H9 (cell line): Measurements from ENCODE around the gene CD93. TPM values are rescaled to one million over a fixed set of nuclear protein-coding genes. Genes with fewer than 3 reads are reported as not detected.

Source experiments
- DNase-seq: peaks from one replicate; pipeline ENCODE4 v3.0.0-alpha.2; 2017
- H2AFZ ChIP-seq: one replicate; pipeline ENCODE4 v1.6.1; 2013; ENCODE audit warnings: mild to moderate bottlenecking, low read length, control low read depth, moderate library complexity
- H2AK5ac ChIP-seq: 2 replicates; pipeline ENCODE4 v1.6.1; 2013; ENCODE audit warnings: low read length, control low read depth, mixed read lengths; ENCODE audit not compliant: insufficient read length
- H2BK120ac ChIP-seq: one replicate; pipeline ENCODE4 v1.6.1; 2013; ENCODE audit warnings: low read depth, mild to moderate bottlenecking, low read length, control low read depth, inconsistent platforms; ENCODE audit not compliant: poor library complexity, severe bottlenecking
- H2BK12ac ChIP-seq: 2 replicates; pipeline ENCODE4 v1.6.1; 2013; ENCODE audit warnings: low read length, control low read depth, mixed read lengths, low read depth; ENCODE audit not compliant: insufficient read length
- H2BK15ac ChIP-seq: 2 replicates; pipeline ENCODE4 v1.6.1; 2013; ENCODE audit warnings: low read depth, low read length, control low read depth
- H2BK20ac ChIP-seq: one replicate; pipeline ENCODE4 v1.6.1; 2013; ENCODE audit warnings: low read depth, mild to moderate bottlenecking, low read length, control low read depth, inconsistent platforms; ENCODE audit not compliant: poor library complexity, severe bottlenecking
- H2BK5ac ChIP-seq: 2 replicates; pipeline ENCODE4 v1.6.1; 2013; ENCODE audit warnings: low read length, control low read depth, mixed read lengths; ENCODE audit not compliant: insufficient read length
- H3K14ac ChIP-seq: 2 replicates; pipeline ENCODE4 v1.6.1; 2013; ENCODE audit warnings: low read length, control low read depth; ENCODE audit not compliant: insufficient read depth
- H3K18ac ChIP-seq: 2 replicates; pipeline ENCODE4 v1.6.1; 2013; ENCODE audit warnings: low read depth, mild to moderate bottlenecking, mixed read lengths, low read length, control low read depth; ENCODE audit not compliant: insufficient read length
- H3K23ac ChIP-seq: 2 replicates; pipeline ENCODE4 v1.6.1; 2013; ENCODE audit warnings: low read length, control low read depth, mixed read lengths, low read depth; ENCODE audit not compliant: insufficient read length
- H3K23me2 ChIP-seq: 2 replicates; pipeline ENCODE4 v1.6.1; 2013; ENCODE audit warnings: low read depth, mild to moderate bottlenecking, mixed read lengths, low read length, control low read depth; ENCODE audit not compliant: insufficient read length, poor library complexity, severe bottlenecking
- H3K27ac ChIP-seq: 2 replicates; pipeline ENCODE4 v1.5.1; 2013; ENCODE audit warnings: low read length, control low read depth, mixed read lengths, low read depth; ENCODE audit not compliant: insufficient read length
- H3K27me3 ChIP-seq: 2 replicates; pipeline ENCODE4 v1.6.1; 2013; ENCODE audit warnings: low read length, control low read depth, inconsistent platforms; ENCODE audit not compliant: insufficient read depth
- H3K4ac ChIP-seq: 2 replicates; pipeline ENCODE4 v1.6.1; 2013; ENCODE audit warnings: low read depth, mild to moderate bottlenecking, control low read depth, inconsistent platforms, low read length, moderate library complexity
- H3K4me1 ChIP-seq: 2 replicates; pipeline ENCODE4 v1.6.1; 2013; ENCODE audit warnings: low read length, control low read depth, inconsistent platforms; ENCODE audit not compliant: insufficient read depth
- H3K4me2 ChIP-seq: 2 replicates; pipeline ENCODE4 v1.6.1; 2013; ENCODE audit warnings: low read length, control low read depth, mixed read lengths; ENCODE audit not compliant: insufficient read length, insufficient read depth
- H3K56ac ChIP-seq: 2 replicates; pipeline ENCODE4 v1.6.1; 2013; ENCODE audit warnings: low read depth, mild to moderate bottlenecking, mixed read lengths, low read length, control low read depth; ENCODE audit not compliant: insufficient read length
- H3K79me1 ChIP-seq: 2 replicates; pipeline ENCODE4 v1.6.1; 2013; ENCODE audit warnings: low read depth, mild to moderate bottlenecking, moderate library complexity, low read length, control low read depth, inconsistent platforms; ENCODE audit not compliant: insufficient read depth, poor library complexity, severe bottlenecking
- H3K79me2 ChIP-seq: 2 replicates; pipeline ENCODE4 v1.6.1; 2013; ENCODE audit warnings: low read length, control low read depth, inconsistent platforms; ENCODE audit not compliant: insufficient read depth
- H3K9ac ChIP-seq: 2 replicates; pipeline ENCODE4 v1.6.1; 2013; ENCODE audit warnings: low read length, control low read depth, mixed read lengths; ENCODE audit not compliant: insufficient read length; ENCODE audit errors: extremely low read depth
- H3K9me3 ChIP-seq: one replicate; pipeline ENCODE4 v1.6.1; 2013; ENCODE audit warnings: low read depth, low read length, inconsistent platforms; ENCODE audit not compliant: control insufficient read depth
- H3T11ph ChIP-seq: one replicate; pipeline ENCODE4 v1.6.1; 2013; ENCODE audit warnings: mild to moderate bottlenecking, low read length, control low read depth, inconsistent platforms
- H4K20me1 ChIP-seq: one replicate; pipeline ENCODE4 v1.6.1; 2013; ENCODE audit not compliant: control insufficient read depth, insufficient read length, insufficient read depth
- H4K5ac ChIP-seq: 2 replicates; pipeline ENCODE4 v1.6.1; 2013; ENCODE audit warnings: low read depth, mild to moderate bottlenecking, mixed read lengths, low read length, control low read depth; ENCODE audit not compliant: insufficient read length
- H4K8ac ChIP-seq: replicated peaks from 2 replicates; pipeline ENCODE4 v1.6.1; 2013; ENCODE audit warnings: low read length, control low read depth, mixed read lengths, low read depth; ENCODE audit not compliant: insufficient read length
- H4K91ac ChIP-seq: 2 replicates; pipeline ENCODE4 v1.6.1; 2013; ENCODE audit warnings: low read depth, mild to moderate bottlenecking, moderate library complexity, mixed read lengths, low read length, control low read depth; ENCODE audit not compliant: insufficient read length
- H3K27ac Mint-ChIP-seq, 3 experiments: 2 replicates in 2 of 3; 3 replicates in 1 of 3; pipeline ENCODE4 v1.8.0; 2020 to 2021; ENCODE audit warnings: mixed read lengths in 3 of 3, mild to moderate bottlenecking in 1 of 3, moderate library complexity in 1 of 3
- H3K27me3 Mint-ChIP-seq: 2 replicates; pipeline ENCODE4 v1.8.0; 2021; ENCODE audit warnings: low read depth, mild to moderate bottlenecking, moderate library complexity, mixed read lengths
- H3K36me3 Mint-ChIP-seq, 3 experiments: 2 replicates in 2 of 3; 3 replicates in 1 of 3; pipeline ENCODE4 v1.8.0; 2020 to 2021; ENCODE audit warnings: low read depth in 3 of 3, mixed read lengths in 3 of 3; ENCODE audit not compliant: insufficient read depth in 1 of 3
- H3K4me1 Mint-ChIP-seq, 2 experiments: 2 replicates each; pipeline ENCODE4 v1.8.0; 2020; ENCODE audit warnings: mixed read lengths in 2 of 2
- H3K4me3 Mint-ChIP-seq, 2 experiments: 2 replicates in 1 of 2; 3 replicates in 1 of 2; pipeline ENCODE4 v1.8.0; 2020 to 2021; ENCODE audit warnings: mild to moderate bottlenecking in 2 of 2, mixed read lengths in 2 of 2, moderate library complexity in 1 of 2
- H3K9me3 Mint-ChIP-seq, 2 experiments: 2 replicates in 1 of 2; 3 replicates in 1 of 2; pipeline ENCODE4 v1.8.0; 2020; ENCODE audit warnings: mild to moderate bottlenecking in 2 of 2, mixed read lengths in 2 of 2, moderate library complexity in 1 of 2
- CTCF ChIP-seq: fragments of 200-600 bp; sonication (generic); conservative IDR thresholded peaks from 3 replicates; pipeline ENCODE4 v1.8.0; 2021; ENCODE audit warnings: antibody characterized with exemption, mild to moderate bottlenecking
- WGBS: extraction: QIAGEN DNeasy Blood & Tissue Kit; methylation state at CpG from one replicate; pipeline ENCODE4 v1.1.7; 2013; ENCODE audit warnings: missing lambda C conversion rate, low lambda C conversion rate, mixed read lengths; ENCODE audit not compliant: insufficient read length; ENCODE audit errors: extremely low coverage; 5-methylcytosine and 5-hydroxymethylcytosine counted together
- total RNA-seq: library from RNA; stranded (reverse); gene quantifications from 2 replicates; pipeline ENCODE4 v1.2.1, GENCODE V29; 2021

The CD93 gene
- total RNA-seq, 1 experiment from 2014 or later: not detected

GRCh38 chr20:23111307-23111943 is 25.3 kb upstream of the CD93 start:
- H3K27ac ChIP-seq: no peak overlapping the region
- no peaks in the 10 kb centered on the region for H3K9me3 ChIP-seq
- H4K91ac ChIP-seq: no peak overlapping the region
- H3K23ac ChIP-seq: no peak overlapping the region
- no peak overlapping the region for H2BK120ac ChIP-seq
- H3K18ac ChIP-seq: no peak overlapping the region
- no CpG with 5 or more reads among the region's 16 CpGs for WGBS
- H3K14ac ChIP-seq: no peak overlapping the region
- no peak overlapping the region for H2BK20ac ChIP-seq
- no peak overlapping the region for H2AFZ ChIP-seq
- no peaks in the 10 kb centered on the region for H3K27me3 ChIP-seq
- H4K8ac ChIP-seq: no peak overlapping the region
- no peak overlapping the region for H2BK12ac ChIP-seq
- no peaks in the 10 kb centered on the region for H3K23me2 ChIP-seq
- H3K4me3 Mint-ChIP-seq: no peak overlapping the region
- no peaks in the 10 kb centered on the region; a peak in 1 of 5 replicates for H3K9me3 Mint-ChIP-seq
- H3K4me1 Mint-ChIP-seq: no peaks in the 10 kb centered on the region
- no peak overlapping the region for H3K56ac ChIP-seq
- no peak overlapping the region for H4K5ac ChIP-seq
- no peaks in the 10 kb centered on the region; a peak in 1 of 7 replicates for H3K36me3 Mint-ChIP-seq
- no peak overlapping the region; a peak in 1 of 7 replicates for H3K27ac Mint-ChIP-seq
- H3K79me1 ChIP-seq: no peaks in the 10 kb centered on the region
- H4K20me1 ChIP-seq: no peaks in the 10 kb centered on the region
- H3K4ac ChIP-seq: no peak overlapping the region
- H2AK5ac ChIP-seq: no peak overlapping the region
- no peak for TF ChIP-seq CTCF
- no peak overlapping the region for H2BK5ac ChIP-seq
- no peak overlapping the region for H2BK15ac ChIP-seq
- no peak for DNase-seq
- H3K79me2 ChIP-seq: no peaks in the 10 kb centered on the region
- no peak overlapping the region for H3K4me2 ChIP-seq
- no peaks in the 10 kb centered on the region; the same call in 1 of the 2 replicates for H3K4me1 ChIP-seq
- H3T11ph ChIP-seq: no peak overlapping the region
- peaks cover 2% of the 10 kb centered on the region; the same call in 1 of the 2 replicates for H3K27me3 Mint-ChIP-seq
- H3K9ac ChIP-seq: no peak overlapping the region
